Activated CD4-positive, alpha-beta T cell treated with anti-CD3 and anti-CD28 coated beads, Interleukin-2, amount 10 ng/mL, durations not matched to agents 24 days and 14 days (primary cell): ENCODE data around the gene FTCD. TPM values are rescaled to one million over a fixed set of nuclear protein-coding genes. Genes with fewer than 3 reads are reported as not detected.

Experiments
- DNase-seq: peaks from one replicate; pipeline ENCODE4 v3.0.0; 2022
- H3K27ac Mint-ChIP-seq: one replicate; pipeline ENCODE4 v1.8.0; 2022; ENCODE audit warnings: mild to moderate bottlenecking, mixed read lengths
- H3K27me3 Mint-ChIP-seq: one replicate; pipeline ENCODE4 v1.8.0; 2022; ENCODE audit warnings: mixed read lengths
- H3K36me3 Mint-ChIP-seq: one replicate; pipeline ENCODE4 v1.8.0; 2022; ENCODE audit warnings: low read depth, mild to moderate bottlenecking, mixed read lengths
- H3K4me1 Mint-ChIP-seq: one replicate; pipeline ENCODE4 v1.8.0; 2021; ENCODE audit warnings: mixed read lengths
- H3K4me3 Mint-ChIP-seq: one replicate; pipeline ENCODE4 v1.8.0; 2022; ENCODE audit warnings: mild to moderate bottlenecking, moderate library complexity, mixed read lengths
- H3K9me3 Mint-ChIP-seq: one replicate; pipeline ENCODE4 v1.8.0; 2021; ENCODE audit warnings: mixed read lengths
- intact Hi-C: fragments of 100-400 bp; cut with micrococcal nuclease; formaldehyde crosslinking; loops from one replicate; pipeline ENCODE4 v1.15.1; 2023
- total RNA-seq: library from RNA; stranded (reverse); gene quantifications from 2 replicates; pipeline ENCODE4 v1.2.3, GENCODE V29; 2022

Gene FTCD
- total RNA-seq, 1 donor from 2014 or later, result 0.30 TPM

GRCh38 chr21:46157987-46158451 is 2.6 kb upstream of the FTCD start:
- no peak overlapping the region for H3K4me3 Mint-ChIP-seq
- intact Hi-C loops, result no loop called here
- no peaks in the 10 kb centered on the region for H3K4me1 Mint-ChIP-seq
- peaks cover 6% of the 10 kb centered on the region for H3K36me3 Mint-ChIP-seq
- H3K27me3 Mint-ChIP-seq, result no peaks in the 10 kb centered on the region
- no peak overlapping the region for H3K27ac Mint-ChIP-seq
- no peak for DNase-seq
- no peaks in the 10 kb centered on the region for H3K9me3 Mint-ChIP-seq

DNA sequence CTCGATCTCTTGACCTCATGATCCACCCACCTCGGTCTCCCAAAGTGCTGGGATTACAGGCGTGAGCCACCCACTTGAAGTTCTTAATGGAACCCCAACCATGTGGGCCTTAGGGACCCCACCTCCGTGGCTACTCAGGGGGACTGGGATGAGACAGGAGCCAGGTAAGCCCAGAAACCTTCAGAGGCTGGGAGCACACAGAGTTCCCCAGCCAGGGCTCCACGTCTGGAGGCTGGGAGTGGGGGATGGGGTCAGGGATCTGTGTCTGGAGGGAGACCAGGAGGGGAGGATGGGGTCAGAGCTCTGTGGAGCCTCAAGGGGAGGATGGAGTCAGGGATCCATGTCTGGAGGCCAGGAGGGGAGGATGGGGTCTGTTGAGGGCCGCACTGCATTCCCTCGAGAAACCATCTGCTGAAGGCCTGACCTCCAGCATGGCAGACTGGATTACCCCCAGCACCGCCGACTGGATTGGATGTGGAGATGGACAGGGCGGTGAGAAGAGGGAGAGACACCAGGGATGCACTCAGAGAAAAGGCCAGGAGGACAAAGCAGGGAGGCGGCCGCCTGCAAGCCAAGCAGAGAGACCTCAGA is 2.1 kb upstream of the FTCD start:
- peaks cover 1% of the 10 kb centered on the region for H3K36me3 Mint-ChIP-seq
- H3K9me3 Mint-ChIP-seq, result no peaks in the 10 kb centered on the region
- DNase-seq, result no peak
- H3K27me3 Mint-ChIP-seq, result no peaks in the 10 kb centered on the region
- H3K27ac Mint-ChIP-seq, result no peak overlapping the region
- H3K4me1 Mint-ChIP-seq, result no peaks in the 10 kb centered on the region
- no peak overlapping the region for H3K4me3 Mint-ChIP-seq
- intact Hi-C loops, result no loop called here

DNA sequence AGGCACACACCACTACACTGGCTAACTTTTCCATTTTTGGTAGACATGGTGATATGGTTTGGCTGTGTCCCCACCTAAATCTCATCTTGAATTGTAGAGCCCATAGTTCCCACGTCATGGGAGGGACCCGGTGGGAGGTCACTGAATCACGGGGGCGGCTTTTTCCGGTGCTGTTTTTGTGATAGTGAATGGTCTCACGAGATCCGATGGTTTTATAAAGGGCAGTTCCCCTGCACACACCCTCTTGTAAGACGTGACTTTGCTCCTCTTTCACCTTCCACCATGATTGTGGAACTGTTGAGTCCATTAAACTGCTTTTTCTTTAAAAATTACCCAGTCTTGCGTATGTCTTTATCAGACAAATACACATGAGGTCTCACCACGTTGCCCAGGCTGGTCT is 1.3 kb upstream of the FTCD start:
- Mint-ChIP-seq H3K36me3 (no peaks in the 10 kb centered on the region), H3K4me3 (no peak overlapping the region), H3K4me1 (no peaks in the 10 kb centered on the region), H3K27ac (no peak overlapping the region), H3K9me3 (no peaks in the 10 kb centered on the region), H3K27me3 (no peaks in the 10 kb centered on the region)
- intact Hi-C loops, result no loop called here
- no peak for DNase-seq

- intact Hi-C loops, result no loop called here
- H3K9me3 Mint-ChIP-seq, result no peaks in the 10 kb centered on the region
- H3K4me3 Mint-ChIP-seq, result no peak overlapping the region
- DNase-seq, result no peak
- no peaks in the 10 kb centered on the region for H3K36me3 Mint-ChIP-seq
- H3K27ac Mint-ChIP-seq, result no peak overlapping the region
- H3K4me1 Mint-ChIP-seq, result no peaks in the 10 kb centered on the region
- H3K27me3 Mint-ChIP-seq, result no peaks in the 10 kb centered on the region
Observed at GRCh38 chr21:46156378-46156645, 933 bp upstream of the FTCD start.

DNA sequence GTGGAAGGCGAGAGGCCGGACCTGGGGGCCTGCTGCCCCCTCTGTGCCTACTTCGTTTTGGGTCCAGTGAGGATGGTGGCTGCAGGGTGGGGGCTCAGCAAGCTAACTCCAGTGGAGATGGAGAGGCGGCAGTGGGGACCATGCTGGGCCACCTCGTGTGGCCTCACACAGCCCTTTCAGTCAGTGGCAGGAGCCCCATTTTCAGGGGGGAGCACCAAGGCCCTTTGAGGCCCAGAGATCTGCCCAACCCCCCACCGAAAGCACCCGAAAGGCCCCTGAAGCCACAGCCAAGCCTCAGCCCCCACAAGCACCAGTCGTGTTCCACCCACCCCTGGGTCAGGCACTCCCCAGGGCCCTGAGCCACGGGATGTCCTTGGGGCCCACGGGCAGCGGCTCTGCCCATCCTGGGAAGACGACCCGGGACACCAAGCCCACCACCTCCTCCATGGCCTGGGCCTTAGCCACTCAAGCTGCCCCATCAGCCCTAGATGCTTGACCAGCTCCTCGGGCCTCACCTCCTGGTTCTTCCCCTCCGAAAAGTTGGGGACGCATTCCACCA is 345 bp downstream of the FTCD start:
- intact Hi-C loops, result no loop called here
- no peak for DNase-seq
- H3K27me3 Mint-ChIP-seq, result no peaks in the 10 kb centered on the region
- H3K4me3 Mint-ChIP-seq, result no peak overlapping the region
- no peak overlapping the region for H3K27ac Mint-ChIP-seq
- H3K36me3 Mint-ChIP-seq, result no peaks in the 10 kb centered on the region
- H3K9me3 Mint-ChIP-seq, result no peaks in the 10 kb centered on the region
- no peaks in the 10 kb centered on the region for H3K4me1 Mint-ChIP-seq

DNA sequence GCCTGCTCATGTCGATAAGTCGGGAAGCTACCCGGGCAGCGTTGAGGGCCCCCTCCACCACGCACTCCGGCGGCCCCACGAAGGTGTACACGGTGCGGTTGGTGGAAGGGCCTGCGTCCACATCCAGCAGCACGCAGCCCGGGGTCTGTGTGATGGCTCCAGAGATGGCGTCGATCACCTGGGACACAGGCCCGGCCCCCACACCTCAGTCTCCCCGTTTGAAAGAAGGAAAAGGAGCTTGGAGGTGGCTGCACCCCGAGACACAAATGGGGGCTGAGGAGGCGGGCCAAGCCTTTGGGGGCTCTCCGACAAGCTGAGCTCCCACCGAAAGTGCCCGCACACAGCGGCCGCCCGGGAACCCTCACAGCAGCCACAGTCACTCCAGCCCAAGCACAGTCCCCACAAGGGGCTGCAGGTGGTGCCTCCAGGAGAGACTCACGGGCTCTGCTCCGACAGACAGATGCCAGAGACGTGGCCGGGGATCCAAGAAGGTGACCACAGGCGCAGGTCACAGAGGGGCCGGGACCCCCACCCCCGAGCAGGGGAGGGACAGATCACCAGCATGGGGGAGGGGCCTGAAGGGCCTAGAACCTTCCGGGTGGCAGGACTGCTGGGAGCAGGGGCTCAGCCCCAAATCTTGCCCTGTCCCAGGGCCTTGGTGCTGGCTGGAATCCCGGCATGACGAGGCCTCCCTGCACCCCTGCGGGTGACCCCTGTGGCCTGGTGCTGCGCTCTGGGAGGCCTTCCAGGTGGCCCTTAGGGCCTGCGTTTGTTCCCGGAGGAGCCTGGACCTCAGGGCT is 1.0 kb downstream of the FTCD start:
- DNase-seq, result no peak
- Mint-ChIP-seq H3K27ac (no peak overlapping the region), H3K9me3 (no peaks in the 10 kb centered on the region), H3K4me1 (no peaks in the 10 kb centered on the region), H3K27me3 (no peaks in the 10 kb centered on the region), H3K36me3 (no peaks in the 10 kb centered on the region), H3K4me3 (no peak overlapping the region)
- intact Hi-C loops, result no loop called here

- no peaks in the 10 kb centered on the region for H3K9me3 Mint-ChIP-seq
- no peaks in the 10 kb centered on the region for H3K4me1 Mint-ChIP-seq
- DNase-seq, result peak; percentile 86
- H3K27me3 Mint-ChIP-seq, result no peaks in the 10 kb centered on the region
- no peak overlapping the region for H3K4me3 Mint-ChIP-seq
- intact Hi-C loops, result no loop called here
- H3K36me3 Mint-ChIP-seq, result no peaks in the 10 kb centered on the region
- no peak overlapping the region for H3K27ac Mint-ChIP-seq
Observed at GRCh38 chr21:46153247-46154154, 1.9 kb downstream of the FTCD start.

DNA sequence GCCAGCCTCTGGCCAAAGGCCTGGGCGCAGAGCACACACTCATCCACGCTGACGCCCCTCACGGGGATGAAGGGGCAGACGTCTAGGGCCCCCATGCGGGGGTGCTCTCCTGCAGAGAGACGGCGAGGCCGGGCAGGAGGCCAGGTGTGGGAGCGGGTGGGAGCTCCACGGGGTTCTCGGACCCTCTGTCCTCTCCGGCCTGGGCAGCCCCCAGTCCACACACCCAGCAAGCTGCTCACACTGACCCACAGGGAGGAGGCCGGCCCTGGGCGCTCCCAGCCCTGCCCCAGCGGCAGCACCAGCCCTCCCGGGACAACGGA is 2.5 kb downstream of the FTCD start:
- H3K27me3 Mint-ChIP-seq, result no peaks in the 10 kb centered on the region
- no peaks in the 10 kb centered on the region for H3K9me3 Mint-ChIP-seq
- no peak overlapping the region for H3K4me3 Mint-ChIP-seq
- no peaks in the 10 kb centered on the region for H3K36me3 Mint-ChIP-seq
- H3K4me1 Mint-ChIP-seq, result no peaks in the 10 kb centered on the region
- H3K27ac Mint-ChIP-seq, result no peak overlapping the region
- intact Hi-C loops, result no loop called here
- DNase-seq, result no peak

DNA sequence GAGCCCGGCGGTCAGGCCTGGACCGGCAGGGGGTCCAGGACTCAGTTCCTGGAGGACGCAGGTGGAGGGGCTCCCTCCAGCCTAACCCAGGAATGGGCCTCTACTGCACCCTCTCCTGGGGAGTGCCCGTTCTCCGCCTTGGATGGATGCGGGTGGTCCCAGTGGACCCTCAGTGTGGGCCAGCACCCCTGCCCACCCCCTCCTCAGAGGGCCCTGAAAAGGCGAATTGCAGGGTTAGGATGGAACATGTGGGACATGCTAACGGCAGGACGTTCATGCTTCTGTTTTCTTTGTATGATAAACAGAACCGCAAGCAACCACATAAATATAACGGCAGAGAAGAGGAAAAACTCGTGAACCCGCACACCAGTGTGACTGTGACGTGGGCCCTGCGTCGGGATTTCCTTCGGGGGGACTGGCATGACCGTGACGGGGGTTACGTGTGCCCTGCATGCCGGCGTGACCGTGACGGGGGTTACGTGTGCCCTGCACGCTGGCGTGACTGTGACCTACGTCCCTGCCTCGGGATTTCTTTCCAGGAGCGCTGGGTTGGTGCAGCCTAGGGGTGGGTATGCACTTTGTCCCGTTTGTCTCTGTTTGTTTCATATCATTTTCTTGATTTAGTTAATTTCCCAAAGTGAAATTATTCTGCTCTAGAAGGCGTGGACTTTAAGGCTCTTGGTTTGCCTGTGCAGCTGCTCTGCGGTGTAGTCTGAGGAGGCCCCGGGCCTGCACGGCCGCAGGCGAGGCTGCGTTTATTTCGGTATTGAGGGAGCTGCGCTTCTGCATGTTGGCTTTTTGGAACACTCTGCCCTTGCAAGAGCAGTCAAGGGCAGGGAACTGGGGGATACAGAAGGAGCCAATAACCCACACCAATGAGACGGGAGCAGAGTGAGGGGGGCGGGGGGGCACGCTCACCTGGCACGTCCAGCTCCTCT is 3.1 kb downstream of the FTCD start:
- no peaks in the 10 kb centered on the region for H3K4me1 Mint-ChIP-seq
- DNase-seq, result no peak
- intact Hi-C loops, result no loop called here
- H3K27ac Mint-ChIP-seq, result no peak overlapping the region
- H3K27me3 Mint-ChIP-seq, result no peaks in the 10 kb centered on the region
- H3K4me3 Mint-ChIP-seq, result no peak overlapping the region
- no peaks in the 10 kb centered on the region for H3K9me3 Mint-ChIP-seq
- no peaks in the 10 kb centered on the region for H3K36me3 Mint-ChIP-seq

DNA sequence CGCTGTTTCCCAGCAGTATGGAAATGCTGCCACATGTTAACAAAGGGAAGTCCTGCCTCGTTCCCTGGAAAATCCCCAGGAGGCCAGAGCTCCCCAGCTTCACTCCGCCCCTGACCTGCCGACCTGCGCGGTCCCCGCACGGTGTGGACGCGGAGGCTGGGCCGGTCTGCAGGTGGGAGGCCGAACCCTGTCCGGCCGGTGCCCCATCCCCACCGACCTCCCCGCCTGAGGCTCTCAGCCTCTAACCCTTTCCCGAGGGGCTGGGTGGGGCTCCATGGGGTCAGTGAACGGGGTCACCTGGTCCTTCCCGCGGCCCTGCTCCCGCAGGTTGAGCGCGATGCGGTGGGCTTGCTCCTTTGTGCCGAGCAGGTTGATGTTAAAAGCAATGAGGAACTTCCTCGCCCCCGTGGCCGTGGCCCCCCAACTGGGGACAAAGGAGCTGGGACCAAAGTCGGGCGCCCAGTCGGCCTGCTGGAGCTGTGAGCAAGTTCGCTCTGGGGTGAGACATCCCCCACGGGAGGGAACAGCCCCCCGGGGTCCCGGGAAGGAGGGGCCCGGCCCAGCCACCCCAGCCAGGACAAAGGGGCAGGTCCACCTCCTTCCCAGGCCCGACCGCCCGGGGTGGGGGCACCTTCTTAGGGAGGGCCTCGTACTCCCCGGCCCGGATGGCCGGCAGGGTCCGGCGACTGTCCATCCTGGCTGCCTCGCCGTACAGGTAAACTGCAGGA is 4.0 kb downstream of the FTCD start:
- intact Hi-C loops, result no loop called here

DNA sequence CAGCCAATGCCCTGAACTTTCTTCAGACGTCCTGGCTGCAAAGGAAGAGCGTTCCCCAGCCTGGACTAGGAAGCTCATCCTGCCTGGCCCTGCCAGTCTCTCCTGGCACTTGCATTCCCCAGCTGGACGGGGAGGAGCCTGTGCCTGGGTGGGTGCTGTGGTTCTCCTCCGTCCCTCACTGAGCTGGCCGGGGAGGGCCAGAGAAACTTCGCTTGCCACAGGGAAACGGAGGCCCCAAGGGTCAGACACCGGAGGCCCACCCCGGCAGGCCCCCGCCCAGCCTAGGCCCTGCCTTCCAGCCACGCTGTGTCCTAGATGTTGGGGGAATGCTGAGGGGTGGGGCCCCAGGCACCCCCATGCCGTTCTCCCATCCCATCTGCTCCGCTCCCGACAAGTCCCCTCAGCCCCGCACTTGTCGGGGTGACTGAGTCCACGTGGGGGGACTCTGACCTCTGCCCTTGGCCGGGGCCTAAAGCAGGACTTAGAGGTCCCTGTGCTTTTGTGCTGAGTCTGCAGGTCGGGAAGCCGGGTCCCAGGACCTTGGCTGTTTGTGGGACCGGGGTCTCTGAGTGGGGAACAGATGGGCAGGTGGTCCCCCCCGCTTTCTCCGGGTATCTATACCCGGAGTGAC is 4.8 kb downstream of the FTCD start:
- H3K27ac Mint-ChIP-seq, result no peak overlapping the region
- H3K27me3 Mint-ChIP-seq, result no peaks in the 10 kb centered on the region
- H3K9me3 Mint-ChIP-seq, result no peaks in the 10 kb centered on the region
- intact Hi-C loops, result no loop called here
- DNase-seq, result no peak
- H3K4me3 Mint-ChIP-seq, result no peak overlapping the region
- H3K36me3 Mint-ChIP-seq, result no peaks in the 10 kb centered on the region
- H3K4me1 Mint-ChIP-seq, result no peaks in the 10 kb centered on the region

More for the DNA sequence above, 4.0 kb downstream of the FTCD start:
- no peaks in the 10 kb centered on the region for H3K9me3 Mint-ChIP-seq
- DNase-seq, result no peak
- H3K4me3 Mint-ChIP-seq, result no peak overlapping the region
- no peak overlapping the region for H3K27ac Mint-ChIP-seq
- H3K4me1 Mint-ChIP-seq, result no peaks in the 10 kb centered on the region
- no peaks in the 10 kb centered on the region for H3K27me3 Mint-ChIP-seq
- H3K36me3 Mint-ChIP-seq, result no peaks in the 10 kb centered on the region

DNA sequence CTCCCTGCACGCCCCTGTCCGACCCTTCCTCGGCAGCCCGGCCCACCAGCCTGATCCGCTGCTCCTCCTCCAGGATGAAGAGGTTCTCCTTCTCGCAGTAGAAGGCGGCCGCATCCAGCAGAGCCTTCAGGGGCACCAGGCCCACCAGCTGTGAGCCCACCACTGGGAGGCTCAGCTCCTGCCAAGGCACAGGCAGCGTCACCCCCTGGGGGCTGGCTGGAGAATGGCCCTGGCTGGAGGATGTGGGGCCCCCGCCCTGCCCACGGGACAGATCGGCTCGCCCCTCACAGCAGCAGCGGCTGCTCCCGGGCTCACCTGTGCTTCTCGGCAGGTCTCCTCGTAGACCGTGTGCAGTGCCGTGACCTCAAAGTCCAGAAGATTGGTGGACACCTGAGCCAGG is 5.3 kb downstream of the FTCD start:
- Mint-ChIP-seq H3K4me1 (no peaks in the 10 kb centered on the region), H3K9me3 (no peaks in the 10 kb centered on the region), H3K27ac (no peak overlapping the region), H3K36me3 (no peaks in the 10 kb centered on the region), H3K4me3 (no peak overlapping the region), H3K27me3 (no peaks in the 10 kb centered on the region)
- DNase-seq, result no peak
- intact Hi-C loops, result no loop called here
